DMS153 treated with DMSO at 0.1 percent for 48 hours (cell line): Measurements from ENCODE around the gene PTGR3.
"Not testable (repeated sequence)": the region's sequence is repeated elsewhere in the genome, so short reads cannot be mapped to it uniquely, and the experiment has no call there.

ENCODE experiments used
- DNase-seq: peaks from one replicate; lab custom pipeline; 2025; ENCODE audit not compliant: unreplicated experiment; lab: John Stamatoyannopoulos, UW

PTGR3 gene

GRCh38 chr18:75203416-75204268 is 5.3 kb downstream of the PTGR3 start:
- no peak for DNase-seq

GRCh38 chr18:75202696-75203365 is 6.1 kb downstream of the PTGR3 start:
- DNase-seq, result no peak

- DNase-seq, result no peak
Observed at GRCh38 chr18:75201282-75202270, 7.4 kb downstream of the PTGR3 start.

GRCh38 chr18:75200605-75201280 is 8.2 kb downstream of the PTGR3 start:
- DNase-seq, result no peak

GRCh38 chr18:75200071-75200470 is 8.9 kb downstream of the PTGR3 start:
- DNase-seq, result no peak

GRCh38 chr18:75199327-75199726 is 9.6 kb downstream of the PTGR3 start:
- DNase-seq, result no peak

- DNase-seq, result no peak
Observed at GRCh38 chr18:75198036-75198435, 10.9 kb downstream of the PTGR3 start.

GRCh38 chr18:75192899-75193298 is 16.0 kb downstream of the PTGR3 start:
- no peak for DNase-seq

- DNase-seq, result no peak
Observed at GRCh38 chr18:75189696-75190095, 19.2 kb downstream of the PTGR3 start.

- not testable (repeated sequence) for DNase-seq
Observed at GRCh38 chr18:75187702-75188101, 21.2 kb downstream of the PTGR3 start.

- DNase-seq, result no peak
Observed at GRCh38 chr18:75185460-75185859, 23.5 kb downstream of the PTGR3 start.

- DNase-seq, result no peak
Observed at GRCh38 chr18:75183973-75184493, 24.9 kb downstream of the PTGR3 start.

- no peak for DNase-seq
Observed at GRCh38 chr18:75183524-75183923, 25.4 kb downstream of the PTGR3 start.

- no peak for DNase-seq
Observed at GRCh38 chr18:75179819-75180600, 28.9 kb downstream of the PTGR3 start.

- DNase-seq, result no peak
Observed at GRCh38 chr18:75178376-75178775, 30.6 kb downstream of the PTGR3 start.

- no peak for DNase-seq
Observed at GRCh38 chr18:75176849-75177248, 32.1 kb downstream of the PTGR3 start.

GRCh38 chr18:75173738-75174137 is 35.2 kb downstream of the PTGR3 start:
- no peak for DNase-seq

- no peak for DNase-seq
Observed at GRCh38 chr18:75173125-75173432, 35.9 kb downstream of the PTGR3 start.

- no peak for DNase-seq
Observed at GRCh38 chr18:75172299-75173124, 36.4 kb downstream of the PTGR3 start.
